ENCODE measurements around the gene GABRE.

- TF ChIP-seq CTCF (IDR thresholded peaks at IDR 0.05; ENCODE audit: low read depth, low read length) (no peak), EZH2phosphoT487 (IDR thresholded peaks at IDR 0.05; ENCODE audit: low read depth) (no peak)
Observed at GRCh38 chrX:151935358-151935757, 39.1 kb downstream of the GABRE start.

Data from OCI-LY3 (cell line).